ENCODE data around the gene SLC1A2. TPM values are rescaled to one million over a fixed set of nuclear protein-coding genes. Genes with fewer than 3 reads are reported as not detected.

The SLC1A2 gene
- total and polyA plus RNA-seq, 2 donors (not counting 3 experiments of a cell fraction or from before 2014, with no cell fraction given), result not detected

- DNase-seq (ENCODE audit: low read depth, low spot score), result no peak
- Histone ChIP-seq H3K36me3 (ENCODE audit: control insufficient read depth in 2 of 2, extremely low read depth in 1 of 2, insufficient read depth in 2 of 2, low read length in 2 of 2) (peaks cover 0 to 3% of the 10 kb centered on the region in 2 experiments), H4K20me1 (replicated peaks; ENCODE audit: control insufficient read depth, extremely low read depth, insufficient read depth, low read length) (no peaks in the 10 kb centered on the region), H3K4me2 (ENCODE audit: insufficient read depth, low read length) (no peak overlapping the region), H3K4me1 (ENCODE audit: control insufficient read depth, extremely low read depth, insufficient read depth, low read length) (no peaks in the 10 kb centered on the region), H3K4me3 (replicated peaks in 1 of 3; ENCODE audit: insufficient read depth in 1 of 3, low read depth in 1 of 3, low read length in 3 of 3) (no peak overlapping the region), H3K27ac (ENCODE audit: insufficient read depth, low read depth, low read length) (no peak overlapping the region), H3K27me3 (ENCODE audit: control insufficient read depth in 2 of 2, insufficient read depth in 2 of 2, low read length in 2 of 2) (no peaks in the 10 kb centered on the region), H3K9ac (replicated peaks; ENCODE audit: extremely low read depth, insufficient read depth, low read length) (no peak overlapping the region), H3K79me2 (ENCODE audit: control insufficient read depth, insufficient read depth, low read length) (peaks cover 7% of the 10 kb centered on the region), H3K9me3 (replicated peaks; ENCODE audit: control insufficient read depth, insufficient read depth, low read length) (no peaks in the 10 kb centered on the region), H3K9me1 (replicated peaks; ENCODE audit: control insufficient read depth, extremely low read depth, insufficient read depth, low read length) (no peaks in the 10 kb centered on the region), H2AFZ (ENCODE audit: low read depth, low read length) (no peak overlapping the region)
- intact Hi-C loops (cut with micrococcal nuclease), result no loop called here
- TF ChIP-seq CTCF (IDR thresholded peaks at IDR 0.05; ENCODE audit: extremely low read depth in 1 of 2, insufficient read depth in 1 of 2, low read depth in 1 of 2, low read length in 2 of 2), result no peak
- no peak for TF ChIP-seq MYC (IDR thresholded peaks at IDR 0.05; ENCODE audit: low read depth, low read length)
- TF ChIP-seq MAX (IDR thresholded peaks at IDR 0.05; ENCODE audit: insufficient read depth, insufficient read length), result no peak
- no peak for TF ChIP-seq FOS (IDR thresholded peaks at IDR 0.05; ENCODE audit: borderline replicate concordance, insufficient read depth, low read length)
- no peak for TF ChIP-seq POLR2AphosphoS5 (IDR thresholded peaks at IDR 0.05; ENCODE audit: insufficient read depth, low read depth, low read length)
- no peak for TF ChIP-seq JUN (IDR thresholded peaks at IDR 0.05; ENCODE audit: borderline replicate concordance, insufficient read depth, insufficient read length, low read depth)
- no peak for TF ChIP-seq GATA2 (IDR thresholded peaks at IDR 0.05; ENCODE audit: insufficient read depth, insufficient read length, low read depth, low read length)
- no peak for TF ChIP-seq POLR2A (IDR thresholded peaks at IDR 0.05; ENCODE audit: low read depth, low read length)
- no peak for TF ChIP-seq EZH2 (IDR thresholded peaks at IDR 0.05; ENCODE audit: borderline replicate concordance, low read depth, low read length, severe bottlenecking)
- dilution Hi-C loops (cut with MboI; ENCODE audit: extremely low pct_ligation_motif_present, low sequenced_read_pairs), result no loop called here
- CTCF ChIA-PET, result no interaction called here
- no peak for FAIRE-seq
- BruUV-seq (replicated peaks), result no TSS peak
- POLR2A ChIA-PET, result no interaction called here
Observed at GRCh38 chr11:35206616-35207015, 212.7 kb downstream of the SLC1A2 start.

Data from endothelial cell of umbilical vein (primary cell).